Caco-2 (cell line): ENCODE data around the gene AGL. TPM values are rescaled to one million over a fixed set of nuclear protein-coding genes. Genes with fewer than 3 reads are reported as not detected.

Experiments used
- BruUV-seq: library from RNA; stranded (reverse); fragments of 400-500 nt; replicated peaks from 2 replicates; lab custom pipeline; 2021; lab: Mats Ljungman, UMichigan
- CTCF ChIA-PET: fragments of 300-600 bp; sonication (Branson Sonifier 250); formaldehyde crosslinking; loops from one replicate; lab custom pipeline; 2022; ENCODE audit warnings: antibody characterized with exemption; lab: Charles Lee
- POLR2A ChIA-PET: fragments of 300-600 bp; sonication (Branson Sonifier 250); formaldehyde crosslinking; loops from one replicate; lab custom pipeline; 2022; ENCODE audit warnings: antibody characterized with exemption; lab: Charles Lee
- DNase-seq, 2 experiments: peaks; one replicate each; pipeline versions ENCODE4 v3.0.0 to v3.0.0-alpha.2; 2020 to 2022
- H3K27me3 ChIP-seq: replicated peaks from 2 replicates; pipeline ENCODE4 v1.6.0; 2011; ENCODE audit warnings: low read length; ENCODE audit not compliant: control insufficient read depth, insufficient read depth
- H3K36me3 ChIP-seq: 2 replicates; pipeline ENCODE4 v1.5.1; 2011; ENCODE audit warnings: low read length; ENCODE audit not compliant: control insufficient read depth, insufficient read depth
- H3K4me1 ChIP-seq: fragments of 250-450 bp; sonication (Bioruptor Pico); 2 replicates; pipeline ENCODE4 v1.5.1; 2020; ENCODE audit warnings: mild to moderate bottlenecking
- H3K4me3 ChIP-seq: 2 replicates; pipeline ENCODE4 v1.5.1; 2011; ENCODE audit warnings: low read depth, mild to moderate bottlenecking, control low read depth, low read length
- H3K9me3 ChIP-seq: fragments of 250-450 bp; sonication (Bioruptor Pico); 2 replicates; pipeline ENCODE4 v1.5.1; 2020; ENCODE audit warnings: mild to moderate bottlenecking, moderate library complexity
- H3K27ac Mint-ChIP-seq: one replicate; pipeline ENCODE4 v1.8.0; 2022; ENCODE audit warnings: mixed read lengths; ENCODE audit not compliant: unreplicated experiment
- H3K27me3 Mint-ChIP-seq: one replicate; pipeline ENCODE4 v1.8.0; 2022; ENCODE audit warnings: mixed read lengths; ENCODE audit not compliant: insufficient read depth, unreplicated experiment
- H3K36me3 Mint-ChIP-seq: one replicate; pipeline ENCODE4 v1.8.0; 2022; ENCODE audit warnings: mild to moderate bottlenecking, mixed read lengths; ENCODE audit not compliant: insufficient read depth, unreplicated experiment
- H3K4me1 Mint-ChIP-seq: one replicate; pipeline ENCODE4 v1.8.0; 2022; ENCODE audit warnings: low read depth, mixed read lengths; ENCODE audit not compliant: unreplicated experiment
- H3K4me3 Mint-ChIP-seq: one replicate; pipeline ENCODE4 v1.8.0; 2022; ENCODE audit warnings: mild to moderate bottlenecking, moderate library complexity, mixed read lengths; ENCODE audit not compliant: unreplicated experiment
- H3K9me3 Mint-ChIP-seq: one replicate; pipeline ENCODE4 v1.8.0; 2022; ENCODE audit warnings: mixed read lengths; ENCODE audit not compliant: unreplicated experiment
- CTCF ChIP-seq, 2 experiments: fragments of 200-600 bp in 1 of 2; IDR thresholded peaks; 1 replicate in 1 of 2; 2 replicates in 1 of 2; pipeline versions ENCODE4 v1.5.1 to v1.8.0; 2011 to 2022; ENCODE audit warnings: antibody characterized with exemption in 1 of 2, control low read depth in 1 of 2, inconsistent platforms in 1 of 2, low read depth in 1 of 2, low read length in 1 of 2, mild to moderate bottlenecking in 1 of 2, moderate library complexity in 1 of 2; ENCODE audit not compliant: insufficient read depth in 1 of 2, severe bottlenecking in 1 of 2, unreplicated experiment in 1 of 2
- intact Hi-C: fragments of 100-400 bp; cut with micrococcal nuclease; formaldehyde crosslinking; loops from one replicate; pipeline ENCODE4 v1.10.0; 2022; ENCODE audit not compliant: unreplicated experiment
- total RNA-seq: library from RNA; stranded (reverse); gene quantifications from 2 replicates; pipeline ENCODE4 v1.2.3, GENCODE V29; 2022

AGL gene
- total RNA-seq, 1 experiment from 2014 or later, result 23.6 TPM

- no TSS peak for BruUV-seq
- Histone ChIP-seq H3K4me3 (no peak overlapping the region), H3K27me3 (no peaks in the 10 kb centered on the region), H3K4me1 (no peaks in the 10 kb centered on the region), H3K9me3 (no peaks in the 10 kb centered on the region), H3K36me3 (no peaks in the 10 kb centered on the region)
- POLR2A ChIA-PET, result no interaction called here
- DNase-seq, result no peak
- TF ChIP-seq CTCF (IDR thresholded peaks at IDR 0.05; ENCODE audit: insufficient read depth in 1 of 2, low read depth in 1 of 2, low read length in 1 of 2, severe bottlenecking in 1 of 2, unreplicated experiment in 1 of 2), result no peak
- peaks cover 11% of the 10 kb centered on the region for H3K4me1 Mint-ChIP-seq
- no peak overlapping the region for H3K4me3 Mint-ChIP-seq
- H3K9me3 Mint-ChIP-seq, result no peaks in the 10 kb centered on the region
- CTCF ChIA-PET, result no interaction called here
- intact Hi-C loops, result no loop called here
- H3K27ac Mint-ChIP-seq, result peak overlapping the region; percentile 27
- H3K27me3 Mint-ChIP-seq, result no peaks in the 10 kb centered on the region
- H3K36me3 Mint-ChIP-seq, result no peaks in the 10 kb centered on the region
Measured at GRCh38 chr1:99814373-99814900, 35.7 kb upstream of the AGL start.

GRCh38 chr1:99816656-99817055, 33.5 kb upstream of the AGL start:
- CTCF ChIA-PET, result no interaction called here

GRCh38 chr1:99818063-99818699, 32.0 kb upstream of the AGL start:
- no TSS peak for BruUV-seq
- Histone ChIP-seq H3K27me3 (no peaks in the 10 kb centered on the region), H3K4me3 (no peak overlapping the region), H3K9me3 (no peaks in the 10 kb centered on the region), H3K4me1 (no peaks in the 10 kb centered on the region), H3K36me3 (no peaks in the 10 kb centered on the region)
- no peak for DNase-seq
- no peak for TF ChIP-seq CTCF (IDR thresholded peaks at IDR 0.05; ENCODE audit: insufficient read depth in 1 of 2, low read depth in 1 of 2, low read length in 1 of 2, severe bottlenecking in 1 of 2, unreplicated experiment in 1 of 2)
- Mint-ChIP-seq H3K27me3 (no peaks in the 10 kb centered on the region), H3K9me3 (no peaks in the 10 kb centered on the region), H3K4me1 (peaks cover 17% of the 10 kb centered on the region), H3K4me3 (no peak overlapping the region), H3K36me3 (no peaks in the 10 kb centered on the region), H3K27ac (no peak overlapping the region)
- CTCF ChIA-PET, result no interaction called here
- POLR2A ChIA-PET, result no interaction called here
- intact Hi-C loops, result no loop called here

More at GRCh38 chr1:99816656-99817055, 33.5 kb upstream of the AGL start:
- Histone ChIP-seq H3K9me3 (no peaks in the 10 kb centered on the region), H3K27me3 (no peaks in the 10 kb centered on the region), H3K4me1 (no peaks in the 10 kb centered on the region), H3K36me3 (no peaks in the 10 kb centered on the region), H3K4me3 (no peak overlapping the region)
- H3K4me3 Mint-ChIP-seq, result no peak overlapping the region
- DNase-seq, result no peak
- H3K27ac Mint-ChIP-seq, result no peak overlapping the region
- H3K36me3 Mint-ChIP-seq, result no peaks in the 10 kb centered on the region
- intact Hi-C loops, result no loop called here
- H3K27me3 Mint-ChIP-seq, result no peaks in the 10 kb centered on the region
- no peaks in the 10 kb centered on the region for H3K9me3 Mint-ChIP-seq
- H3K4me1 Mint-ChIP-seq, result peaks cover 11% of the 10 kb centered on the region
- no peak for TF ChIP-seq CTCF (IDR thresholded peaks at IDR 0.05; ENCODE audit: insufficient read depth in 1 of 2, low read depth in 1 of 2, low read length in 1 of 2, severe bottlenecking in 1 of 2, unreplicated experiment in 1 of 2)
- BruUV-seq, result no TSS peak
- POLR2A ChIA-PET, result no interaction called here
